HG03045 (cell line): Measurements from ENCODE around the gene DLGAP4.

ENCODE experiments used
- ATAC-seq: cut with Tn5 transposase; IDR thresholded peaks from one replicate; pipeline ENCODE4 v1.9.1; 2021; ENCODE audit warnings: mild to moderate bottlenecking, moderate library complexity; ENCODE audit not compliant: unreplicated experiment

Gene DLGAP4

GRCh38 chr20:36399969-36400545 lies 93.9 kb downstream of the DLGAP4 start:
- no peak for ATAC-seq

- no peak for ATAC-seq
Measured at GRCh38 chr20:36400909-36401735, 95.0 kb downstream of the DLGAP4 start.

GRCh38 chr20:36402708-36403107 lies 96.6 kb downstream of the DLGAP4 start:
- ATAC-seq = no peak

GRCh38 chr20:36404435-36404978 lies 98.4 kb downstream of the DLGAP4 start:
- ATAC-seq = no peak

GRCh38 chr20:36405255-36405654 lies 99.1 kb downstream of the DLGAP4 start:
- ATAC-seq = no peak

GRCh38 chr20:36407199-36407733 lies 101.1 kb downstream of the DLGAP4 start:
- ATAC-seq = no peak

- ATAC-seq = no peak
Measured at GRCh38 chr20:36408219-36408618, 102.1 kb downstream of the DLGAP4 start.

- no peak for ATAC-seq
Measured at GRCh38 chr20:36411861-36412454, 105.8 kb downstream of the DLGAP4 start.

GRCh38 chr20:36415475-36416002 lies 109.4 kb downstream of the DLGAP4 start:
- no peak for ATAC-seq

- ATAC-seq = no peak
Measured at GRCh38 chr20:36418711-36419110, 112.6 kb downstream of the DLGAP4 start.

GRCh38 chr20:36421641-36422040 lies 115.5 kb downstream of the DLGAP4 start:
- no peak for ATAC-seq

GRCh38 chr20:36424314-36424713 lies 118.2 kb downstream of the DLGAP4 start:
- no peak for ATAC-seq

GRCh38 chr20:36425166-36425565 lies 119.0 kb downstream of the DLGAP4 start:
- ATAC-seq = no peak

- ATAC-seq = no peak
Measured at GRCh38 chr20:36431604-36432003, 125.5 kb downstream of the DLGAP4 start.

- no peak for ATAC-seq
Measured at GRCh38 chr20:36432096-36432495, 126.0 kb downstream of the DLGAP4 start.

GRCh38 chr20:36434383-36434782 lies 128.2 kb downstream of the DLGAP4 start:
- no peak for ATAC-seq

- ATAC-seq = no peak
Measured at GRCh38 chr20:36435124-36435523, 129.0 kb downstream of the DLGAP4 start.

GRCh38 chr20:36435592-36436541 lies 129.7 kb downstream of the DLGAP4 start:
- no peak for ATAC-seq

GRCh38 chr20:36439040-36439730 lies 133.0 kb downstream of the DLGAP4 start:
- no peak for ATAC-seq

- no peak for ATAC-seq
Measured at GRCh38 chr20:36439731-36440072, 133.6 kb downstream of the DLGAP4 start.
